GM03348 (cell line): ENCODE data around the gene IFITM10.
A peak's percentile ranks its signal among the peaks of the same experiment; 100 is the strongest.

Experiments used
- DNase-seq: peaks from one replicate; pipeline ENCODE4 v3.0.0; 2012; ENCODE audit warnings: low spot score

Gene IFITM10

DNA sequence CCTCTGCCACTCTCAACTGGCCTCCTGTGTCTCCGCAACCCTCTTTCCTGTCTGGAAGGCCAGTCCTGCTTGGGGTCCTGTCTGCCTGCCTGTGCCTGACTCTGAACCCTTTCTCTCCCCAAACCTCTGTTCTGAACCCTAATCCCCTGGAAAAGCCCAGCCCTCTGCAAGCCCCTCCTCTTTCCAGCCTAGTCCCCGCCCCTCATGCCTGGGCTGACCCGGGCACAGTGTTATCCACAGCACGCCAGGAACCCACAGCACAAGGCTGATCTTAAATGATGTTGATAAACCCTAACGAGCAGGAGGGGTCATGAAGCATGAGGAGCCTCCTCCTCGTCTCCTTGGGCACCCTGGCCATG is at the start of gene IFITM10:
TSS of gene IFITM10 (minus strand) at position 115 of the 359 bp plus-strand sequence. CDS start 153 bp downstream, outside the sequence.
- DNase-seq, result peak; percentile 63

DNA sequence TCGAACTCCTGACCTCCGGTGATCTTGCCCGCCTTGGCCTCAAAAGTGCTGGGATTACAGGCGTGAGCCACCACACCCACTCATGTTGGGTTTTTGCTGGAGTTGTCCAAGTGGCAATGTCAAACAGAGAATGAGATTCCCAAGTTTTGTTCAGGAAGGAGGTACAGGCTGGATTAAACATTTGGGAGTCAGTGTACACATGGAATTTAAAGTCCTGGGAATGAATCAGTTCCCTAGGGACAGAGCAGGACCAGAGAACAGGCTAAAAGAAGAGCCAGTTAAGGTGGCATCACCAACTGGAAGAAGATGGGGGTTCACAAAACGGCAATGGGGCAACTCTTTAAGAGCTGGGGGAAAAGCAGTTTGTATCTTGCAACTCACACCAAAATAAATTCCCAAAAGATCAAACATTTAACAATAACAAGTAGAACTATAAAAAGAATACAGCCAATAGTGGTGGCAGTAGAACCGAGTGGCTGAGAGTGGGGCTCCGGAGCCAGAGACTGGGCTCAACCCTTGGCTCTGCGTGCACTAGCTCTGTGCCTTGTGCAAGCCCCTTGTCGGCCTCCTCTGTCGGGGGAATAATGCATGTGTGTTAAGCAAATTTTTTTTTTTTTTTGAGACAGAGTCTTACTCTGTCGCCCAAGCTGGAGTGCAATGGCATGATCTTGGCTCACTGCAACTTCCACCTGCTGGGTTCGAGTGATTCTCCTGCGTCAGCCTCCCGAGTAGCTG is 47.2 kb upstream of the IFITM10 start:
- no peak for DNase-seq

DNA sequence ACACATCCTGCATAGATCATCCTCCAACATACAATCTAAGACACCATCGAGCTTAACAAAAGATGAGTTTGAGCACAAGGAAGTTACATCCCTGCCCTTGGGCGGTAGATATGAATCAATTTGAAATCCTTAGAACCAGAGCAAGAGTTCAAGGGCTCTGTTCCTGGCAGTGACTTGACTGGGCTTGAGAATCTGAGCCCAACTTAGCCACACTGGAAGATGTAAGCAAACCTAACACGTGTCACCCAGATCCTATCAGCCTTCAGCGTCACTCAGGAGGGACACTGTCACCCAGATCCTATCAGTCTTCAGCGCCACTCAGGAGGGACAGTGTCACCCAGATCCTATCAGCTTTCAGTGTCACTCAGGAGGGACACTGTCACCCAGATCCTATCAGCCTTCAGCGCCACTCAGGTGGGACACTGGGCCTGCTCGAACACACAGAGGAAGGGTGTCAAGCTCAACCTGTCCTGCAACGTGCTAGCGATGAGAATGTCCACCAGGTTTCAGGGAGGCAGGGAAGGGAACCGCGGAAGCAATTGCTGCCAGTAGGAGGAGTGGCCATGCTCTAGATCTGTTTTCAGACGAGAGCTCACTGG is 46.1 kb upstream of the IFITM10 start:
- DNase-seq, result no peak

DNA sequence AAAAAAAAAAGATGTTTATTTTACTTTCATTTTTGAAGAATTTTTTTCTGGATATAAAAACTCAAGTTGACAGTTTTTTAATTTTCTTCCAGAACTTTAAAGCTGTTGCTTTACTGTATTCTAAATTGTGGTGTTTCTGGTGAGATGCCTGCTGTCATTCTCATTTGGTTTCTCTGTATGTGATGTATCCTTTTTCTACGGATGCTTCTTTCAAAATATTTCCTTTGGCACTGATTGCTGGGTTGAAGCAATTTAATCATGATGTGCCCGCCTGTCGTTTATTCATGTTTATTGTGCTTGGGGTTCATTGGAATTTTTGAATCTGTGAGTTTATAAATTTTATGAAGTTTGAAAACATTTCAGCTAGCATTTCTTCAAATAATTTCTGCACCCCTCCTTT is 42.7 kb upstream of the IFITM10 start:
- no peak for DNase-seq

DNA sequence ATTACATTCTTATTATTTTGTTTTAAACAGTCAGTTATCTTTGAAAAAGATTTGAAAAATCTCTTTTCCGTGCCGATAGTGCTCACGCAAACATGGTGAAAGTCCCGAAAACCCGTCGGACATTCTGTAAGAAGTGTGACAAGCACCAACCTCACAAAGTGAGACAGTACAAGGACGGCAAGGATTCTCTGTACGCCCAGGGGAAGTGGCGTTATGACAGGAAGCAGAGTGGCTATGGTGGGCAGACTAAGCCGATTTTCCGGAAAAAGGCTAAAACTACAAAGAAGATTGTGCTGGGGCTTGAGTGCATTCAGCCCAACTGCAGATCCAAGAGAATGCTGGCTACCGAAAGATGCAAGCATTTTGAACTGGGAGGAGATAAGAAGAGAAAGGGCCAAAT is 42.1 kb upstream of the IFITM10 start:
- no peak for DNase-seq

DNA sequence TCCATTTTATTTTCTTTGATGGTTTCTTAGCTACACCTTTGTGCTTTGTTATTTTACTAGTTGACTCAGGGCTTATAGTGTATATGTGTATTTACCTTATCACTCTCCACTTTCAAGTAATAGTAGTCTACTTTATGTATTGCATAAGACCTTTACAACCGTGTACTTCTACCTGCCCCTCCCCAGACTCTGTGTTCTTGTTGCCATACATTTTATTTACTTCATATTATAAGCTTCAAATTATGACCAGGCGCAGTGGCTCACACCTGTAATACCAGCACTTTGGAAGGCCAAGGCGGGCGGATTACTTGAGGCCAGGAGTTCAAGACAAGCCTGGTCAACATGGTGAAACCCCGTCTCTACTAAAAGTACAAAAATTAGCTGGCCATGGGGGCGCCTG is 41.5 kb upstream of the IFITM10 start:
- DNase-seq, result no peak

DNA sequence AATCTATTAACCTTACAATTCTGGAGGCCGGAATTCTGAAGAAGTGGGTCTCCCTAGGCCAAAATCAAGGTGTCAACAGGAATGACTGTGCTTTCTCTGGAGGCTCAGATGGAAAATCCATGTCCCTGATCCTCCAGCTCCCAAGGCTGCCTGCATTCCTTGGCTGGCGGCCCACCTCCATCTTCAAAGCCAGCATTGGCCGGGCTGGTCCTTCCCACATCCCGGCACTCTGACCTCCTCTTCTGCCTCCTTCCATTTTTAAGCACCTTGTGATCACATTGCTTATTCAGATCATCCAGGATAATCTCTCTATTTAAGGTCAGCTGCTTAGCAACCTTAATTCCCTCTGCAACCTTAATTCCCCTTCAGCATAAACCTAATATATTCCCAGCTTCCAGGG is 36.1 kb upstream of the IFITM10 start:
- DNase-seq, result no peak

DNA sequence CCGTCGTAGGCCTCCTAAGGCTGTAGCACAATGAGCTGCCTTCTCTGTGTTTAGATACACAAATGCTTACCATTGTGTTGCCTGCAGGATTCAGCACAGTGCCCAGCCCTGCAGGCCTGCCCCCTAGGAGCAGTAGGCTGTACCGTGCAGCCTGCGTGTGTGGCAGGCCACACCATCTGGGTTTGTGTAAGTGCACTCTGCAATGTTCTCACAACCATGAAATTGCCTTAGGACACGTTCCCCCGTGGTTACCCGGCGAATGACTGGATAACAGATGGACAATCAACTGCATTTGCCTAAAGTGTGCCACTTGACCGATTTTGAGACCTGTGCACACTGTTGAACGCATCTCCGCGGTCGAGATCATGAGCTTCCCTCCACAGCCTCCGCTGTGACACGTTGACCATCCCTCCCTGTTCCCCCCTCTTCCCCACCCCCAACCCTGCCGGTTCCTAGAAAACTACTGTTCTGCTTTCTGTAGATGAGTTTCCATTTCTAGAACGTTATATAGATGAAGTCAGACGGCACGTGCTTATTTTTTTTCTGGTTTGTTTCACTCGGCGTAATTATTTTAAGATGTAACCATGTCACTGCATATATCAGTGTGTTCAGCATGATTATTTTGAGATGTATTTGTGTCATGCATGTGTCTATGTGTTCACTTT is 35.5 kb upstream of the IFITM10 start:
- DNase-seq, result no peak

DNA sequence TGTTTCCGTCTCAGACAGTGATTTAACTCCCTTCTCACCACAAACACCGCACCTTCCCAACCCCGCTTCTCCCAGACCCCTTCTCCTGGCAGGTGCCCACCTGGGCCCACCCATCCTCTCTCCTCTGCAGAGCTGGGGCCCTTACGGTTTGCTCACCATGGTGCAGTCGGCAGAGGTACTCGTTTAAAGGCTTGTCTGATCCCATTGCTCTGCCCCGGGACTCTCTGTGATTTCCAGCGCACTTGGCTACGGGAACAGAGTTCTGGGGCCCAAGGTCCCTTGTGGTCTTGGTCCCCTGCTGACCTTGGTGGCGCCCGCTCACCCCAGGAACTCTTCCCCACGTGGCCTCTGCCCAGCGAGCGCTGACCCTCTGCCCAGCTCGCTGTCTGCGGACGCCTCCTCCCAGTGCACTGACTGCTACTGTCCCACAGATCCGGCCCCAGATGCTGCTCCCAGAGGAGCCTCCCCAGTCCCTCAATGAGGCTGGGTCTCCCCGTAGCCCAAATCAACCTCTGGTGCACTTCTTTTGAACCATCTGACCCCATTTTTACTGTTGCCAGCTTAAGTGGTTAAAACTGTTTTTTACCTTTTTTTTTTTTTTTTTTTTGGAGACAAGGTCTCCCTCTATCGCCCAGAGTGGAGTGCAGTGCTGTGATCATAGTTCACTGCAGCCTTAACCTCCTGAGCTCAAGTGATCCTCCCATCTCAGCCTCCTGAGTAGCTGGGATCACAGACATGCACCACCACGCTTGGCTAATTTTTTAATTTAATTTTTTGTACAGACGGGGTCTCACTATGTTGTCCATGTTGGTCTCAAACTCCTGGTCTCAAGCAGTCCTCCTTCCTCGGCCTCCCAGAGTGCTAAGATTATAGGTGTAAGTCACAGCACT is 34.6 kb upstream of the IFITM10 start:
- no peak for DNase-seq

DNA sequence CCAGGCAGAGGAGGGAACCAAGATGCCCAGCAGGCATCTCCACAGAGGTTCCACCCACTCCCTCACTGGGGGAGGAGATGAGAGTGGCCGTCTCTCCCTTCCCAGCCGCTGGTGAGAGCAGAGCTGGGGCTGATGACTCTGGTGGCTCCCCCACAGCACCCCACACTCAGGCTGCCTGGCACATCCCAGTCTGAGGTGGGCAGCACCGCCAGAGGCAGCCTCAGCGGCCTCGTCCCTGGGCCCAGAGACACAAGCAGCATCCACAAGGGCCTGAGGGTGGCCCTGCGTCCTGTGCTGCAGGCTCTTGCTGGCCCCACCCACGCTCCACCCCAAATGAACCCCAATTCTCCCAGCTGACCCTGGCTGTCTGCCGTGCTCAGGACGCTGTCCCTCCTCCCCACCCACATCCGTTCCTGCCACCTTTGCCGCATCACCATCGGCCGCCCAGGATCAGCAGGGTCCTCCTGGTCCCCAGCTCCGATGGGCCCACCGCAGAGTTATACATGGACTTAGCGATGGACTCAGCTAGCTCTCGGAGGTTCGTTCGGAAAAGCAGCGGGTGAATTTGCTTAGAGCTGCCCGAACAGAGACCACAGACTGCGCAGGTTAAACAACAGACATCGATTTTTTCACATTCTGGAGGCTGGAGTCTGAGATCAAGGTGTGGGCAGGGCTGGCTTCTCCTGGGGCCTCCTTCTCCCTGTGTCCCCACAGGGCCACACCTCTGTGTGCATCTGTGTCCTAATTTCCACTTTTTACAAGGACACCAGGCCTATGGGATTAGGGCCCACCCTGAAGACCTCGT is 33.5 kb upstream of the IFITM10 start:
- no peak for DNase-seq

DNA sequence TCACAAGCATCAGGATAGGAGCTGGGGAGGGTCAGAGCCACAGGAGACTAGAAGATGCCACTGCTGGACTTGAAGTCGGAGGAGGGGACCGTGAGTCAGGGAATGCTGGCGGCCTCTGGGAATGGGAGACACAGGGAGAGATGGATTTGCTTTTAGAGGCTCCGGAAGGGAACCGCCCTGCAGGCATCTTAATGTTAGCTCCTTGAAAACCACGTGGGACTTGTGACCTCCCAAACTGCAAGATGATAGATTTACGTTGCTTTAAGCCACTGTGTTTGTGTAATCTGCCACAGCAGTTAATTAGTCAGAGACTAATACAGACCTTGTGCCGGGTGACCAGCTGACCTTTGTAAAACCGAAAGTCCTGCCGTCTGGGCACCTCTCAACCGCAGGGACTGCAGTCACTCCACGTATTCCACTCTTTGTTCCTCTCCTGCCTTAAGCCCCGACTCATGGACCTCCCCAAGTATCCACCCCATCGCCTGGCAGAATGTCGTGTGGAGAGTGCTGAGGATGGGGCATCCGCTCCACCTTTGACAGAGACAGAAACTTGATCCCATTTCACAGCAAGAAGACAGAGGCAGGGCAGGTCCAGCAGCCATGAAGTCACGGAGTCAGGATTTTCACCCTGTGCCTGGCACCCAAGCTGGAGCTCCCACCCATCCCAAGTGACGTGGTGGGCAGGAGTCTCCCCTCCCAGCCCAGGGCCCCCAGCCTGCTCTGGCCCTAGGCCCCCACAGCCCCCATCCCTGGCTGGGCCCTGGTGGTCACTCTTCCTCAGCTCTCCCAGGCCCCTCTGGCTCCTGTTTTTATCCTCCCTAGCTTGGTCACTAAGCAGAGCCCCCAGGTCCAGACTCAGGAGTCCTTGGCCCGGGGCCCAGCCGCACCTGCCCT is 32.7 kb upstream of the IFITM10 start:
- DNase-seq, result no peak

DNA sequence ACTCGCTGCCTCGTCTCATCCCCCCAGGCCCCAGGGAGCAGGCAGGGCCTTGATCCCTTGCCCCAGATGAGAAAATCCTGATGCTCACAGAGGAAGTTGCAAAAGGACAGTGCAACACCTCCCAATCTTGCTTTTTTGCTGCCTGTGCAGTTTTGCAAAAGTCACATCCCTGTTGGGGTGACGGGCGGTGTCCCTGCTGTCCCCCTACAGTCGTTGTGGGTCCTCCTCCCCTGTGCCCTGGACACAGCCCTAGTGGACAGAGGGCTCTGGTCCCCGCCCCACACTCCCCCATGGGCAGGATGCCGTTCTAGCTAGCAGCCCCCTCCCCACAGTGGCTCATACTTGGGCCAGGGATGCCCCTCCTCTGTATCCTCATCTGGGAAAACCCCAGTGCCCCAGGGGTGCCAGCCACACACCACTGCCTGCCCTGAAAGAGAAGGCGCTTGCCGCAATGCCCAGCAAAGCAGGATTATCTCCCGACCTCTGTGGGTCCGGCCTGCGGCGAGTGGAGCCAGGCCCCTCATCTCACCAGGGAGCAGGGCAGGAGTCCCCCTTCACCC is 31.7 kb upstream of the IFITM10 start:
- no peak for DNase-seq

DNA sequence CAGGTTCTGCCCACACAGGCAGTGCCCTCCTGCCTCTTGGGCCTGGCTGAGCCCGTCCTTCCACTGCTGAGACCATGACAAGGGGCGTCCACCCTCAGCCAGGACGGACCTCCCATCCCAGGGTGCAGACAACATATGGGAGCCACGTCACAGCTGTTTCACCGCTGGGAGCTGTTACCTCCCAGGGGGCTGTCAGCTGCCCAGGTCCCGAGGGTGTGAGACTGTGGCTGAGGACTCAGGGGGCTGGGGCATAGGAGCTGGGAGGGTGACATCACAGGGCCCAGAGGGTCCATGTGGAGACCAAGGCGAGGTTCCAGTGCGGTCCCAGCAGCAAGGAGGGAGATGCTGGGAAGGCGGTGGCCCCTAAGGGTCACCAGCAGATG is 31.2 kb upstream of the IFITM10 start:
- no peak for DNase-seq

DNA sequence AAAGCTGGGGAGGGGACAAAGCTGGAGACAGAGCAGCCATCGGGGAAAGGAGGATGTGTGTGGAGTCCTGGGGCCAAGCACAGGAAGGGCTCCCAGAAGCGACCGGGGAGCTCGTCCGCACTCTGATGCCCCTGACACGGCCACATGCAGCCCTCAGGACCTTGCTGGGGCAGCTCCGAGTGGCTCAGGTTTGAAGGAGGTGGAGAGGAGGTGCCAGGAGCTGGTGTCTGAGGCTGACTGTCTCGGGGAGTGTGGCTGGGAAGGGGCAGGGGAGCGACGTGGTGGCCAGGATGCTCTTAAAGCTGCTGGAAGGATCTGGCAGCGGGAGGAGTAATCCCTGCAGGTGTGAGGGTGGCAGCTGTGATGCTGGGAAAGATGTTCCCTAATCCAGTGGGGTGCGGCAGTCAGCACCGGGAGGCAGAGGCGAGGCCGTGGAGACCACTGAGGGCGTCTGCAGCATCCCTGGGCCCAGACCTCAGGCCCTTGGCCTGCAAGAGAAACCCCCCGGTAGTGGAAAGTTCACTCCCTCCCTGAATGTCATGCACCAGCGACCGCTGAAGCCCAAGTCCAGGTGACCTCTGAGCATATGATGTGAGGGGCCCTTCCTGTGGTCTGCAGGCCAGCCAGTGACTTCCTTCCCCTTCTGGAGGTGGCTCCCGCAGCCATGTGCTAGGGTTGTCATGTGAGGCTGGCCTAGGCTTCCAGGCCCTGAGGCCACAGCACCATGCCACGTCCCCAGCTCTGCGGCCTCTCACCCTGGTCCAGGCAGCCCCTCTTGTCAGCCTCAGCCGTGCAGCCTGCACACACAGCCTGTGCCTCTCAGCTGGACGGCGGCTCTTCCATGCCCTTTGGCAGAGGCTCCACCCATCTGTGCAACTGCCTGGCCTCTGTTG is 30.6 kb upstream of the IFITM10 start:
- no peak for DNase-seq

DNA sequence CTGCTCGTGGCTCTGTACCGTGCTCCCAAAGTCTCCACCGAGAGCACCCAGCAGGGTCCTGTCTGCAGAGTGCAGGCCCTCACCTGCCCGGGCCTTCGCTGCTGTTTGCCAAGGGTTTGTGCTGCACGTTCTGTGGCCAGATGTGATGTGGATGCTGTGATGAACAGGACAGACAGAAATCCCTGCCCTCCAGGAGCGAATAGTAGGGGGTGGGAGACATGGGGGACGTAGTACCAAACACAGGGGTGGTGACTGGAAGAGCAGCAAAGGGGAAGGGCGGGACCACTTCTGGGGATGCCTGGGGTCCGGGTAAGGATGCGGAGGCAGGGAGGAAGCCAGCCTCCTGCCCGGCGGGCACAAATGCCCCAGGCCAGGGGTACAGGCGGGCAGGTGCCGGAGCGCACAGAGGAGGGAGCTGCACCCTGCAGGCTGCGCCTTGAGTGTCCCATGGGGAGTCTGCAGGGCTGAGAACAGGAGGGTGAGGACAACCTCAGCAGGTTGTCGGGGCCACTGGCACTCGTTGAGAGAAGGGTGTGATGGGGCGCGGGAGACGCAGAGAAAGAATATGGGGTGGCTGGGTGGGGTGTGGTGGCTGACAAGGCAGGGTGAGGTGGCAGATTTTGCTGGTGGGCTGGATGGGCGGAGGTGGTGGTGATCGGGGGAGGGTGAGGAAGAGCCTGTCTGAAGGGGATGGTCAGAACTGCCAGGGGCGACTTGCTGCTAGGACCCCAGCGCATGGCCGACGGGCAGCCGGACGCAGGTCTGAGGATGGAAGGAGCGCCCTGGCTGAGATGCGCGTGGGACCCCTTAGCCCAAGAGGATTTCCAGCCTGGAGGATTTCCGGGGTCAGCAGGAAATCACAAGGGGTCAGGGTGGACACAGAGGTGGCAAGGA is 29.7 kb upstream of the IFITM10 start:
- no peak for DNase-seq

DNA sequence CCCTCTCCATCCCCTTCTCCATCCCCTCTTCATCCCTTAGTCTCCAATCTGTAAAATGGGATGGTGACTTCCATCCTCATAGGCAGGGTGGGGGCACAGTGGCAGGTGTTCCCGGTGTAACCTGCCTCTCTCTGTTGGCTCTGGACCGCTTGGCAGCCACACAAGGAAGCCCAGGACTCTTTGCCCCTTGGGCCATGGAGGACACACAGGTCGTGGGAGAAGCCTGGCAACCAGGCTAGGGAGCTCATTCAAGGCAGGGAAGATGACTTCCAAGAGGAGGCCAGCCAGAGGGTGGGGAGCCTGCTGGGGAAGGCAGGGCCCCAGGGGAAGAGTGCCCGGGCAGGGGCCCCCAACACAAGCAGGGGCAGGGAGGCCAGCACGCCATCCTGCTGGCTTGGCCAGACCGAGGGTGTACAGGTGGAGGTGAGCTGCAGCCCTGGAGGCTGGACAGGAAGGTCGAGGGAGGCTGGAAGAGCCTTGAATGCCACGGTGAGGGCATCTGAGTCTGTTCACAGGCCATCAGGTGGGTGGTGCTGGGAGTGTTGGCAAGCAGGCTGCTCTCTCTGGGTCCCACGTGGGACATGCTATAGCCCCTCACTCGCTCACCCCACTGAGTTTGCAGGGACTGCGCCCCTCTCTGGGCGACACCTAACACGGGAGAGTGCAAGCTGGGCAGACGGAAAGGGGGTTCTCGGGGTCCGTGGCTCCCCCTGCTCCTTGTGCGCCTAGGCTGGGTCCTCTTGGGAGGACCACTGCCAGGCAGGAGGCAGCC is 28.8 kb upstream of the IFITM10 start:
- DNase-seq, result no peak

DNA sequence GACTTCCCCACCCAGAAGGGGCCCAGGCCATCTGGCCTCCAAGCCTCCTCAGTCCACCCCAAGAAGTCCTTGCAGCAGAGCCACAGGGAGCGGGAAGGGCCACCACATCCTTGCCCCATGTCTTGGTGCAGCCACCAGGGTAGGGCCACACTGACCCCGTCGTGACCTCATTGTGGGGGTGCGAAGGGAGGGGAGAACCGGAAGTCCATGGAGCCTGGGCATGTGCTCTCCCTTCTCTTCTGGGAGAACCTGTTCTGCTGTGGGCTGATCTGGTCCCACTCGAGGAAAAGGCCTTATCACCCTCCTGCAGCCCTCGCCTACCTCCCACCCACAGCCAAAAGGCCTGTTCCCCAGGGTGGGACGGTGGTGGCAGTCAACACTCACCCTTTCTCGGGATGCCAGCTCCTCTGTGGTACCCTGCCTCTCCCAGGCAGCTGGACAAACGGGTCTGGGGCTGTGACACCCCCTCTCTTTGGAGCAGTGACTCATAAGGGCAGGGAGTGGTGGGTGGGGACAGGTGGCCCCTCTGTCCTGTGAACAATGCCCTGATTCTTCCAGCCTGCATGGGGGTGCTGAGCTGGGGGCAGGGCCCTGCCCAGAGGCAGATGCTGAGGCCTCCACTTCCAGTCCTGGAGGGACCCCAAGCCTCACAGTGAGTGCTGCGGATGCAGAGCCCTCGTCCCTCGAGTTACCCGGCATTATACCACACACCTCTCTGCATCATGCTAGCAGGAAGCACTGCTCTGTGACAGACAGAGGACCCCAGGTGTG is 27.9 kb upstream of the IFITM10 start:
- DNase-seq, result no peak
